ENCODE measurements around the gene HDAC9.
"Not testable (repeated sequence)": the region's sequence is repeated elsewhere in the genome, so short reads cannot be mapped to it uniquely, and the experiment has no call there.

HDAC9 gene

DNA sequence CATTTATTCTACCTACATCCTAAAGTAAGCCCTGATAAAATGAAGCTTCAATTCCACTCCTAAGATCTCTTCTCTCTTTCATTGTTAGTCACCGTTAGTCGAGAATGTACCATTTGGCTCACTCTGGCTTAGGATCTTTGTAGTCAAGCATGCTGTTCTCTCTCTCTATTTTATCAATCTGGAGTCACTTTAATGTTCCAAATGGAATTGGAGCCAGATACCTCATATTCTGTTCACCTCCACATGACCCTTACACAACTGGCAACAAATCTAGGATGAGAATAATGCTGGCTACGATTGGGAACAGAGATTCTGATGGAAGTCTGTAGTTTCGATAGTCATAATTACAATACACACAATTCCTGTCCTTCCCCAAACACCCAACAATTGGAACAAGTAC is 408.1 kb downstream of the HDAC9 start:
- peak; percentile 38 for DNase-seq

- no peak for DNase-seq
Measured at GRCh38 chr7:18905316-18905943, 409.9 kb downstream of the HDAC9 start.

DNA sequence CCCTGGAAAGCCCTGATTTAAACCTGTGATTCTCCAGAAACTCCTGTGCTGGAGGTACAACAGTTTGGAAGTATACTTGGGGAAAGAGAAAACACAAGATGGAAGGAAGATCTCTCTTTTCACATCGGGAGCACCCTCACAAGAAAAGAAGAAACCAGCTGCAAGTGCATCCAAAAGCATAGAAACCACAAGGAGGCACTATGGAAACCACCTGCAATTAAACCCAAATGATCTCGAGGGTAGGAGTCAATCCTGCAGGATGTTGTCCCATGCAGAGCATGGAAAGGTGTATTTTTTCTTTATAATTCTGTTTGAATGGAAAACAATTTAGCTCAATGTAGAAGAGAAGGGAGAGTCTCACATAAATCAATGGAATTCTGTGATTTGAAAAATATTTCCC is 411.4 kb downstream of the HDAC9 start:
- no peak for DNase-seq

DNA sequence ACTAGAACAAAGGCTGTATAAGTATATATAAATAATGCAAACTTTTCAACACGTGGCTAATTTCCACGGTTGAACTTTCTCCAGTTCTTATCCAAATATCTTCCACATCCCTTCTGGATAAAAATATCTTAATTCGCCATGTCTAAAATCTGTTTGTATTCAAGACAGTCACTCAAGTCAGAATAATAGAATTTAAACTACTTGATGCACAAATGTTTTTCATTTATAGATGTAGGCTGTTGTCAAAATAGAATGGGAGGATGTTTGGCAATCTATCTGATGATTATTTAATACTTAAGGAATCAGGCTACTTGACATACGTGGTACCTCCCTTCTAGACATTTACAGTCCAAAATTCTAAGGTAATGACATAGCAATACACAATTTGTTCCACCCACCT is 417.6 kb downstream of the HDAC9 start:
- no peak for DNase-seq

DNA sequence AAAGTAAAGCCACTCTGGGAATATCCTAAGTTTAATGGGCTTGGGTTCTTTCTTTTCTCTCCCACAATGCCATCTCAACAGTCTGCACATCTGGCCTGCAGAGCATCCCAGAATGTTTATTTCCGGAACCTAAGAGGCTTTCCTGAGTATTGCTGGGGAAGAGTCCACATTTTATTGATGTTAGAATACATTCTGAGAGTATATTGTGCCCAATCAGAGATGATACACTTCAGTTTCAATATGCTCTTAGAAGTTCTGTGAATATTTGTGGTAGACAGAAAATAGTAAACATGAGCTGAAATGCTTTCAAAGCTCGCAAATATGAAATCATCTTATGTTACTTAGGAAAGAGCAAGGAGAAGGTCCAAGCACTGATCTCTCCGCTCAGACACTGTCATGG is 421.3 kb downstream of the HDAC9 start:
- DNase-seq, result peak; percentile 31

- peak; percentile 74 for DNase-seq
Measured at GRCh38 chr7:18927134-18927533, 431.6 kb downstream of the HDAC9 start.

- DNase-seq, result peak; percentile 29
Measured at GRCh38 chr7:18936265-18936664, 440.7 kb downstream of the HDAC9 start.

DNA sequence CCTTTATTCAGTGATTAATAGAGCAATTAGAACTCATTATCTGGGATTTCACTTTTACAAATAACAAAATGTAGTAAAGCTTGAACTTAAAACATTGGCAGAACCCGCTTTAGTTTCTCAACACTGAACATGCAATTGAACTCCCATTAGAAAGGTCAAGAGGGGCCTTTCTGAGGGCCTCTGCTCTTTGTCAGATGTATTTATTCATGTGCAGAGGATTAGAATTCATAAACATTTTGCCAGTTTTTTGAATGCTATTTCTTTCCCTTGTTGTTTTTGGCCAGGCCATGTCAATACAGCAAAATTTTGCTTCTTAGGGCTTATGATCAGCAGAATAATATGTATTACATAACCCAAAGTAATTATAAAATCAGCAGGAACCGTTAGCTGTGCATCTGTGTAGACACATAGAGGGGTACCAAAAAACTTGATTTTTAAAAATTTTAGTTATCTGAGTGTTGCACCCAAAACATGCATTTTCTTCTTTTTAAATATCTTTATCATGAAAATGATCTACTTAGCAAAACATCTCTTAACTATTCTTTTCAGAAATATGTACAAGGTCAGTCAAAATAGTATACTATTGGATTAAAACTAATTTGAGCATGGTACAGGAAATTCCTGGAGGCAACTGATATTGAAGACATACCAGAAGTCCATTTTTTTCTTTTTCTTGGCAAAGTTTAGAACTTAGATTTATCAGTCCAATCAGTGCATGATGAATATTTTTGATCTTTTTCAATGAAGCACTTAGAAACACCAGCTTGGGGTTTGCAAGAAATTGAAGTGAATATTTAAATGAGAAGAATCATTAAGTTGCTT is 444.4 kb downstream of the HDAC9 start:
- no peak for DNase-seq

DNA sequence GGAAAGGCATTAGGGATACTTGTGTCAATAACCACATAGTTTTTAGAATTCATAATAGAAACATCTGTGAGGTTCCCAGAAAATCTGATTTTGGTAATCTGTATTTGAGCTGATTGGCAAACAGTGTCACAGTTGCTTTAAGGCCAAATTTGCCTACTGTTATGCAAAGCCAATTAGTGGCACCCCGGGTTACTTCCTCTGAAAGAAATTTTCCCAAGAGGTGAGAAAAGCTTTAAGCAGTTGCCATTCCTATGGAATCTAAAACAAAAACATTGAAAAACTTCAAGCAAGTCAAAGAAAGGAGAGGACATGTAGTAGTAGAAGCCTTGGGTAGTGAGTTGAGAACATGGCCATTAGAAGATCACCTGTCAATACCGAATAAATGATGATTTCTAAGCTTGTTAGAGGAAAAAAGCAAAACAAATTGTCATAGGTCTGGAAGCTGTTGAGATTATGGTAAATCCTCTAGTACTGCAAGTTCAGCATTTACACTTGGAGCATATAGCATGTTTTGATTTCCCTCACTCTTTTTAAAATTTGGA is 445.1 kb downstream of the HDAC9 start:
- DNase-seq, result no peak

DNA sequence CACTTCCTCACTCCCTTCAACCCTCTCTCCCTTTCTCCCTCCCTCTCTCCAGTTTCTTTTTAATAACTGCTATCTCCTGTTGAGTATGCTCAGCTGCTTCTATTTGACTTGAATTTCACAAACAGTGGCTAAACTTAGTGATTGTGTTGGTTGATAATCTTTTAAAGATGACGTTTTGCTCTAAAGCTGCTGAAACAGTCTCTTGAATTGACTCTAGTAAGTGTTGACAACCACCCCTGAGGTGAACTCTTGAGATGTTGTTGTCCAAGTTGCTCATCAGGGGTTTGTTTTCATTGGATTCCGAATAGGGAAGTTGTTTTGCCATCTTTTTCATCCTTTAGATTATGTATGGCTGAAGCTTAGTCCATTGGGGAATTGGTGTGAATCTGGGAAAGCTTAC is 445.7 kb downstream of the HDAC9 start:
- no peak for DNase-seq

DNA sequence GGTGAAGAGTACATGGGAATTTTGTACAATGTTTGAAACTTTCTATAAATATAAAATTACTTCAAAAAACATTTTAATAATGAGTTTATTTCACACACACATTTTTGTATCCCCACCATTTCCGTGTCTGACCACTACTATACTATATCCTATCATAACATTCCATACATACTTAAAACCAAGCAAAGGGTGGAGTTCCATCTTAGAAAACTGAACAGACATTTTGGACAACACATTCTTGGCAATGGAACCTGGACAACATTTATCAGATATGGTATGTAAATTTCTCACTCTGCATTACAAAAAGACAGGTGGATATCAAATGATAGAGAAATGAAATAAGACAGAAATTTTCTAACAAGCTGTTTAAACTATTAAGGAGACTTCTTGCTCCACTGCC is 453.0 kb downstream of the HDAC9 start:
- no peak for DNase-seq

DNA sequence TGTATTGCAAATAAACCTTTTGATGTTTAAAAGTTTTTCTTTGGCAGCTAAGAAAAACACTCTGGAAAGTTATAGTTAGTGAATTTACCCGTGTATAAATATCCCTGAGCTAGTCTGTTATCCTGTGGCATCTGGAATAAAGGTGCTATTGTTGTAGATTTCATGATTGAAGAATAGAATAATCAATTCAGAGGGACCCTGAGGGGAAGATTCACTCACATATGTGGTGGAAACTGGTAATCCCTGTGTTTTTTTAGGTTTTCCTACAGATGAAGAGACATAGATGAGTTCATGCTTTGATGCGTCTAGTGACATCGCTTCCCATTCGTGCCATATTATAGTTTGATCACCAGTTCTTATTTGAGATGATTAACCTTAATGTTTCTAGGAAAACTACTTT is 457.3 kb downstream of the HDAC9 start:
- DNase-seq, result no peak

GRCh38 chr7:18958627-18959026 is 463.1 kb downstream of the HDAC9 start:
- DNase-seq, result peak; percentile 89

- DNase-seq, result peak; percentile 62
Measured at GRCh38 chr7:18960725-18961124, 465.2 kb downstream of the HDAC9 start.

DNA sequence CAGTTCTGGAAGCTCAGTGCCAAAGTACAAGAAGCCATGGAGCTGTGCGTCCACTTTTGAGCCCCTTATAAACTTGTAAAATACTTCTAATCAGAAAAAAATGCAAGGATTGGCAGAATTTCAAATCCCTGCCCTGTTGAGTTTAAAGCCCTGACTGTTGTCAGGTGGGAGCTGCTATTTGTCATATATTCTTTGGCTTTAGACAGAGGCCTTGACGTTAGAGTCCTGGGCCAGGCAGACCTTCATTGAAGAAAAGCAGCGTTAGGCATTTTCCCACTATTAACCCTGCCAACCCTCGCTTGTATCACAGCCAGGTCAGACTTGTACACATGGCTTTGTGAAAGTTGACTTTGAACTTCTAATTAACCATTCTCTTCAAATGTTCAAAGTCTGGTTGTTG is 466.5 kb downstream of the HDAC9 start:
- DNase-seq, result peak; percentile 56

- DNase-seq, result no peak
Measured at GRCh38 chr7:18965657-18966056, 470.1 kb downstream of the HDAC9 start.

DNA sequence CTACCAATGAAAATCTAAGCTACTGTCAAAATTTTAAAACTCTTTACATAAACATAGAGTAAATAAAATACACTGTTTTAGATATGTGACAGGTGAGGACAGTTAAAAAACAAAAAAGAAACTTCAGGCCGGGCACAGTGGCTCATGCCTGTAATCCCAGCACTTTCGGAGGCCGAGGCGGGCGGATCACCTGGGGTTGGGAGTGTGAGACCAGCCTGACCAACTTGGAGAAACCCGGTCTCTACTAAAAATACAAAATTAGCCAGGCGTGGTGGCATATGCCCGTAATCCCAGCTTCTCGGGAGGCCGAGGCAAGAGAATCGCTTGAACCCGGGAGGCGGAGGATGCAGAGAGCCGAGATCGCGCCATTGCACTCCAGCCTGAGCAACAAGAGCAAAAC is 472.2 kb downstream of the HDAC9 start:
- not testable (repeated sequence) for DNase-seq

- no peak for DNase-seq
Measured at GRCh38 chr7:18971839-18972238, 476.3 kb downstream of the HDAC9 start.

DNA sequence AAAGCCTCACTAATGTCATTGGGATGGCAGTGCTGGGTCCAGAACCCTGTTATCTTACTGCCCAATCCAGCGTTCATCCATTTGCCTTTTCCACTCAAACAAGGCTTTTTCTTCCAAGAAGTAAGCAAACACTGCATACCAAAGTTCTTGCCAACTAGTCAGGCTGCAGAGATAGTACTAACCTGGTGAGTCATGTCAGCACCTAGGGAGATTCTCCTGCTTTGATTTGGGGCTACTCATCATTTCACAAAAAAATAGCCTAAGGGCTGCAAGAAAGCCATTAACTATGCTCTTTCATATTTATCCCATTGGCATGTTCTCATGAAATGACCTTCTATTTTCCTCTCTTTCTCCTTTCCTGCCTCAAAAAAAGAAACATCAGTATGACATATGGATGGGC is 479.3 kb downstream of the HDAC9 start:
- DNase-seq, result peak; percentile 69

- DNase-seq, result no peak
Measured at GRCh38 chr7:18975276-18975675, 479.7 kb downstream of the HDAC9 start.

DNA sequence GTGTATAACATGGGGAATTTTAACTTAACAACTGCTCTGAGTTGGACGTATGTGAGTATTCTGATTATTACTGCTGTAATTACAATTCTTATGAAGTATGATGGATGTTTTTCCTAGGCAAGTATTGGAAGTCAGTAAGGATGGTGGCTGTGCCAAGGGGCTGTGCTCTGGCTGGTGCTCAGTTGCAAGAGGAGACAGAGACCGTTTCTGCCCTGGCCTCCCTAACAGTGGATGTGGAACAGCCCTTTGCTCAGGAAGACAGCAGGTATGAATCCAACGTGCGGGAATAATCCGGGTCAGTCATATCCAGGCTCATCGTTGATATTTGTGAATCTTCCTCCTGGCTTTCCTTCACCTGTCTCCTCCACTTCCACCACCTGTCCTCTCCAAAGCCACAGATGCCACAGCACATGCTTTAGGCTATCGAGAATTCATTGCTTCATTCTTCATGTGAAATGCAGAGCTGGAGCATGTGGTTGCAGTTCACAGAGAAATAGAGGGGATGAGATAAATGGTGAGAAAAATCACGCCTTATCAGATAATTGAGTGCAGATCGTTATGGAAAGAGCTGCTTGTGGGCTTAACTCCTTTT is 480.2 kb downstream of the HDAC9 start:
- DNase-seq, result no peak

DNA sequence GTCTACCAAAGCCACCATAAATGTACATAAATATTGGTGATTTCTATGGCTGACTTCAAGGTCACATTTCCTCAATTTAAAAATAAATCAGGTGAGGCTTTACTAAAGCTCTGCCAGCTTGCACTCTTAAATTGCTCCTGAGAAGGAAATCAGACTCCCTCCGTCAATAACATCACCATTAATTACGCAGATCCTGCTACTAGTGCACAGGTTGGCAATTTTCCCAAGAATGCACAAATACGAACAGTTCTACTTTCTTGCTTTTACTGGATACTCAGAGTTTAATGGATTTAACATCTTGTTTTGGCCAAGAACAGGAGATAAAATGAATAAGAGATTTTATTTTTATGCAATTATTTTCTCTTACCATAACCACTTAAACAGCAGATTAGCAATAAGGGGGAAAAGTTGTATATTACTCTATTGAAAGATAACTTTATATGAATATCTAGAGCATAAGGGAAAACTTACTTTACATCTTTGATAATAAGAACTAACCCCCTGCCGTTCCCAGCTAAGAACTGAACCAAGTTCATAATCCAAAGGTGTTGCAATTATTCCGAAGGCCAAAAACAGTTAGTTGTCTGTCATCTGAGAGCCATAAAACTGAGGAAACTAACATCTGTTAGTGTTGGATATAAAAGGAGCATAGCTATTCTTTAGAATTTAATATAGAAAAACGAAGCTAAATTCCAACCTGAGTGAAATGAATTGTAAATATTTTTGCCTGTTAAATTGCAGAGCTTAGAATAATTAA is 481.3 kb downstream of the HDAC9 start:
- DNase-seq, result no peak

GRCh38 chr7:18978108-18978495 is 482.6 kb downstream of the HDAC9 start:
- DNase-seq, result peak; percentile 97

Data from fibroblast of skin of right quadriceps (primary cell).